ENCODE measurements around the gene COL26A1. TPM values are rescaled to one million over a fixed set of nuclear protein-coding genes. Genes with fewer than 3 reads are reported as not detected.
A peak's percentile ranks its signal among the peaks of the same experiment; 100 is the strongest.

Gene COL26A1
- total RNA-seq, 1 donor from 2014 or later: 6.7 TPM

DNA sequence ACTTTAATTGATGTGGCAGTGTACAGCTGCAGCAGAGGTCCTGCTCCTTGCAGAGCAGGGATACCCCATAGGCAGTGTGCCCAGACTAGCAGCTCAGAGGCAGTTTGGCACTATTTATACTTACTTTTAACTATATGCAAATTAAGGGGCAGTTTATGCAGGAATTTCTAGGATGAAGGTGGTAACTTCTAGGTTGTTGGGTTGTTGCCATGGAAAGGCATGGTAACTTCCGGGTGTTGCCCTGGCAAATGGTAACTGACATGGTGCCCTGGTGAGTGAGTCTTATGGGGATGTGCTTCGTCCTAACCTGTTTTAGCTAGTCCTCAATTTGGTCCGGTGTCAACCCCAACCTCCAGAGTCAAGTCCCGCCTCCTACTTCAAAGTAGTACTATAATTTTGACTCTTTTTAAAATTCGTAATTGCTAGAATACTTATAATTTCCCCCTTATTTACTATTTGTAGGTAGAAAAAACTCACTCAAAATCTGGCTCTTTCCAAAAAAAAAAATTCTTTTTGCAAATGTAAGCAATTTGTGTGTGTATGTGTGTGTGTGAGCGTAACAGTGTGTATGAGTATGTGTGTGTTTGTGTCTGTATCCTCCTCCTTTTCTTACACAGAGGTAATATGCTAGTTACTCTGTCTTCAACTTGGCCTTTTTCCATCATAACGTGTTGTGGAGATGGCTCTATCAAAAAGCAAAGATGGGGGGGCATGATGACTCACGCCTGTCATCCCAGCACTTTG is 5.9 kb downstream of the COL26A1 start:
- ATAC-seq (no peak), DNase-seq (ENCODE audit: low spot score) (no peak)

DNA sequence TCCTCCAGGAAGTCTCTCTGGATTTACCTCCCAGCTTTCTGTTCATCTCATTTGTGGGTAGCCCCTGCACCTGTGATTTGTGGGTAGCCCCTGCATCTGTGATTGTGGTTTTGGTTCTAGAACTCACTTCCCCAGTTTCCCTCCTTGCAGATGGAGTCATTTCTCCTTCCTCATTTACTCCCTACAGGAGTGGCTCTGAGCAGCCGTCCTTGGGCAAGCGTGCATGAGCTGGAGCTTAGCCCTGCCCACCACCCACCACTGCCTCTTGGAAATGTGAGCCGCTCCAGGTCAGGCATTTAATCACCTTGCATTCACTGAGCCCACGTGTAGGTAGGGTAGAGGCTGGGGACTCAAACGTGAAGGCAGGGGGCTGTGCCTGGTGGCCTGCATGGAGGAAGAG is 8.2 kb downstream of the COL26A1 start:
- DNase-seq (ENCODE audit: low spot score) (no peak), ATAC-seq (no peak)

DNA sequence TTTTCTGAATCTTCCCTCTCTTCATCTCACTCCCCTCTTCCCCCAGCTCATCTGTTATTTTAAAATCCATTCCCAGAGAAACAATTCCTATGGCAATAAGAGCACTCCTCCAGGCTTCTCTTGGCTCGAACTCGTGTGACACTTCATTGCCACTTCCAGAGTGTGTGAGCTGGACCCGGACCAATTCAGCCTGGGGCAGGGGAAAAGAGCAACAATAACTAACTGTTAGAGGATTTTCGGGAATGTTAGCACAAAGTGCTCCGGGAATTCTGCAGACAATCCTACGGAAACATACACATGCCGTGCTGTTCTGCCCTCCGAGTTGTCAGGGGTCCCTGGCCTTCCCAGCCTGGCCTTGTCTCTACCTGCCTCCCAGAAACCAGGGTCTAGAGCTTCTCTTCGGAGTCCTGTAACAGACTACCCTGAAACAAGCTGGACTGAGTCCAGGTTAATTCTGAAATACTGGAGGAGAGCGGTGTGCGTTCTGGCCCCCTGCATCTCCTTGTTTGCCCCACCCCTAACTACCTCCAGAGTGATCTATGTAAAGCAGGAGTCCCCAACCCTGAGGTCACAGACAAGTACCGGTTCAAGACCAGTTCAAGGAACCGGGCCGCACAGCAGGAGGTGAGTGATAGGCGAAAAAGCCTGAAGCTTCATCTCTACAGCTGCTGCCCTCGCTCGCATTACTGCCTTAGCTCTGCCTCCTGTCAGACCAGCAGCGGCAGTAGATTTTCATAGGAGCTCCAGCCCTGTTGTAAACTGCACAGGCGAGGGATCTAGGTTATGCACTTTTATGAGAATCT is 11.3 kb downstream of the COL26A1 start:
- ATAC-seq: no peak
- DNase-seq (ENCODE audit: low spot score): no peak

- ATAC-seq (no peak), DNase-seq (ENCODE audit: low spot score) (no peak)
These were observed 12.3 kb downstream of the COL26A1 start for GRCh38 chr7:101374990-101375389.

- ATAC-seq: no peak
These were observed 13.9 kb downstream of the COL26A1 start for GRCh38 chr7:101376601-101377000.

GRCh38 chr7:101377189-101377736 is 14.6 kb downstream of the COL26A1 start:
- no peak for ATAC-seq
- no peak for DNase-seq (ENCODE audit: low spot score)

More at GRCh38 chr7:101376601-101377000, 13.9 kb downstream of the COL26A1 start:
- no peak for DNase-seq (ENCODE audit: low spot score)

DNA sequence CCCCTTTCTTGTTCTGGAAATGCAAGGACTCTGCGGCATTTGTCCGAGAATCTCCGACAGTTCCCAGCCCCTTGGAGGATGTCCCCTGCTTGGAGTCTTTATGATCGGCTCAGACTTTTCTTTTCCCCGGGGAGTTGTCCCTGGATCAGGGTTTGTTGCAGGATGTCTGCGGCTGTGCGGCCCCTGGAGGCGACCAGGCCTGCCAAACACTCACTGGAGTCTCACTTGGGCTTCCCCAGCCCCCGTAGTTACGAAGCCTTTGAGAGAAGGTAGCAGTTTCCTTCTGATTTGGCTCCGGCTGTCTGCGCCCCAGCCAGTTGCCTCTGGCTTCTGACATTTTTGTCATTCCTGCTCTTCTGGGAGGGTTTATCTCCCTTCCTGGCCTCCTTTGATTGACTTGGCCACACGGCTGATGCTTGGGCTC is 16.1 kb downstream of the COL26A1 start:
- ATAC-seq (no peak), DNase-seq (ENCODE audit: low spot score) (no peak)

GRCh38 chr7:101379302-101379701 is 16.6 kb downstream of the COL26A1 start:
- DNase-seq (ENCODE audit: low spot score): no peak
- no peak for ATAC-seq

- ATAC-seq (no peak), DNase-seq (ENCODE audit: low spot score) (no peak)
These were observed 19.0 kb downstream of the COL26A1 start for GRCh38 chr7:101381549-101382111.

DNA sequence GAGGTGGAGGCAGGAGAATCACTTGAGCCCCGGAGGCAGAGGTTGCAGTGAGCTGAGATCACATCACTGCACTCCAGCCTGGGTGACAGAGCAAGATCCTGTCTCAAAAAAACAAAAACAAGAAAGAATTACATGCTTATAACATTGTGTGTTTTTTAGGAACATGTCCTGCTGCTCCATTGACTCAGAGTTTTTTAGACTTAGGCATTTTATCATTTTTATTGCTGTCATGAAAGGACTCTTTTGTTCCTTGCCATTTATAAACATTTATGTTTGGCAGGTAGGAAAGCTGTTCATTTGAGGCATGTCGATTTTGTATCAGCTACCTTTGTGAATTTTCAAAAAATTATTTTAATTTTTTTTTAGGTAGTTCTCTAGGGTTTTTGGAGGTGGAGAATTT is 20.3 kb downstream of the COL26A1 start:
- no peak for ATAC-seq

GRCh38 chr7:101386177-101386557 is 23.5 kb downstream of the COL26A1 start:
- no peak for ATAC-seq
- no peak for DNase-seq (ENCODE audit: low spot score)

More for the DNA sequence above, 20.3 kb downstream of the COL26A1 start:
- DNase-seq (ENCODE audit: low spot score): no peak

DNA sequence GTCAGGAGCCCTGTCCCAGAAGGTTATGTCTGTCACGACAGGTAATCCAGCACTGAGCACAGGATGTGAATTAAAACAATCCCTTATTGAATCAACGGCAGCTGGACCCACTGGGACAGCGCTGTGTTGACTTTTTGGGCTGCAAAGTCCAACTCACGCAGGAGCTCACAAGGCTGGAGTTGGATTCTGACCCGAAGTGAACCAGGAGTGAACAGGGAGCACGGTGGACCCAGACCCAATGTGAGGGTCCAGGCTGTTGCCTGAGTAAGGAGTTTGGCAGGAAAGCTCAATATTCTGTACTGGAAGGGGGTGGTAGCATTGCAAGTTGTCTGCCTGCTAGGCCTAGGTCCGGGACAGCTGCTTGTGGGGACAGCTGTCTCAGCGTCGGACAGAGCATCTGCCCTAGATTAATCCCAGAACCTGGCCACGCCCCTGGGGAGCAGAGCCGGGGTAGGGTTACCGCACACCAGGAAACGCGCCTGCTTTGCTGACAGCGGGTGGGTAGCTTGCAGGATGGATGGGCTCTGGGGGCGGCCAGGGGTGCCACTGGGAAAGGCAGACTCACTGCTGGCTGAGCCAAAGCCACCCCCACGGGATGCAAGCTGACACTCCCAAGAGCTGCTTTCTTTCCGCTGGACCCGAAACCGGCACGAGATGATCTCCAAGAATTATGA is 24.0 kb downstream of the COL26A1 start:
- ATAC-seq (peak; percentile 91), DNase-seq (ENCODE audit: low spot score) (peak; percentile 79)

DNA sequence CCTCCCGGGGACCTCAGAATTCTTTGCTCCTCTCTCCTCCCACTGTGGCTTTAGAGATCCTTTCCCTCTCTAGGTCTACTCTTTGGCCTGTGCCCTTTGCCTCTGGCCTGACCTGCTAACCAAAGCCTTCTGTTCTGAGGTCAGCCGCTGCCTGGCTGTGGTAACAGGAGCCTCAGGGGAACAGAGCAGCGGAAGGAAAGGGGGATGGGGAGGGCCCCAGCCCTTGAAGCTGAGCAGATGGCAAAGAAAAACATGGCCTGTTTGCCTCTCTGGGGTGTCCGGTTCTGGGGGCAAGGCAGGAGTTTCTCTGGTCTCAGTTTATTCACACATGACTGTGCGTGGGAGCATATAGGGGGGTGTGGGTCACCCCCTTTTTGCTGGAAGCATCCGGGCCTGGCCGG is 28.2 kb downstream of the COL26A1 start:
- peak; percentile 77 for DNase-seq (ENCODE audit: low spot score)
- ATAC-seq: peak; percentile 86

GRCh38 chr7:101391991-101392390 is 29.3 kb downstream of the COL26A1 start:
- ATAC-seq: no peak
- DNase-seq (ENCODE audit: low spot score): no peak

- ATAC-seq (no peak), DNase-seq (ENCODE audit: low spot score) (no peak)
These were observed 31.2 kb downstream of the COL26A1 start for GRCh38 chr7:101393865-101394264.

DNA sequence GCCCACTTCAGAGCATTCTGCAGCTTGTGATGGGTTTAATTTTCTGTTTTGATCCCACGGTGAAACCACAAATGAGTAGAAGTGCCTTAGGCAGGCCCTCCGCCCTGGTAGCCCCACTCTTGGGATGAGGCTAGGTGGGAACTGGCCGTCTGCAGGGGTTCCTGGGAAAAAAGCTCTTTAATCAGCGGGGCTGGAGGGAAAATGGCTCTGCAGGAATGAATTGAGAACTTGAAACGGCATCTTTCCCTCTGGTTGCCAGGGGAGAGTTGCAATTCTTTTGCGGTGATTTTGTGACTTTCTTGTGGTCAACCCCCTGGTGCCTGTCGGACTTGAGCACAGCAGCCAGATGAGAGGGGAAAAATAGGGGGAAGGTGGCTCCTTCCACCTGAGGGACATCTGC is 32.7 kb downstream of the COL26A1 start:
- DNase-seq (ENCODE audit: low spot score): no peak
- ATAC-seq: no peak

DNA sequence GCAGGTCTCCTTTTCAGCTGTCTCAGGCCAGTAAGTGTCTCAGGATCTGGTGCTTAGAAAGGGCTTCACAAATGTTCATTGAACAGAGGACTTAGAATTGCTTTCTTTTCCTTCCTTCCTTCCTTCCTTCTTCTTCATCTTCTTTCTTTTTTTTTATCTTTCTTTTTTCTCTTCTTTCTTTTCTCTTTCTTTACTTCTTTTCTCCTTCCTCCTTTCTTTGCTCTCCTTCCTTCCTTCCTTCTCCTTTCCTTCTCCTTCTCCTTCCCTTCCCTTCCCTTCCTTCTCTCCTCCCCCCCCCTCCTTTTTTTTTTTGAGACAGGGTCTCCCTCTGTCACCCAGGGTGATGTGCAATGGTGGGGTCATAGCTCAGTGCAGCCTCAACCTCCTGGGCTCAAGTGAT is 34.6 kb downstream of the COL26A1 start:
- DNase-seq (ENCODE audit: low spot score): no peak
- no peak for ATAC-seq

- DNase-seq (ENCODE audit: low spot score) (no peak), ATAC-seq (no peak)
These were observed 35.2 kb downstream of the COL26A1 start for GRCh38 chr7:101397770-101398324.

DNA sequence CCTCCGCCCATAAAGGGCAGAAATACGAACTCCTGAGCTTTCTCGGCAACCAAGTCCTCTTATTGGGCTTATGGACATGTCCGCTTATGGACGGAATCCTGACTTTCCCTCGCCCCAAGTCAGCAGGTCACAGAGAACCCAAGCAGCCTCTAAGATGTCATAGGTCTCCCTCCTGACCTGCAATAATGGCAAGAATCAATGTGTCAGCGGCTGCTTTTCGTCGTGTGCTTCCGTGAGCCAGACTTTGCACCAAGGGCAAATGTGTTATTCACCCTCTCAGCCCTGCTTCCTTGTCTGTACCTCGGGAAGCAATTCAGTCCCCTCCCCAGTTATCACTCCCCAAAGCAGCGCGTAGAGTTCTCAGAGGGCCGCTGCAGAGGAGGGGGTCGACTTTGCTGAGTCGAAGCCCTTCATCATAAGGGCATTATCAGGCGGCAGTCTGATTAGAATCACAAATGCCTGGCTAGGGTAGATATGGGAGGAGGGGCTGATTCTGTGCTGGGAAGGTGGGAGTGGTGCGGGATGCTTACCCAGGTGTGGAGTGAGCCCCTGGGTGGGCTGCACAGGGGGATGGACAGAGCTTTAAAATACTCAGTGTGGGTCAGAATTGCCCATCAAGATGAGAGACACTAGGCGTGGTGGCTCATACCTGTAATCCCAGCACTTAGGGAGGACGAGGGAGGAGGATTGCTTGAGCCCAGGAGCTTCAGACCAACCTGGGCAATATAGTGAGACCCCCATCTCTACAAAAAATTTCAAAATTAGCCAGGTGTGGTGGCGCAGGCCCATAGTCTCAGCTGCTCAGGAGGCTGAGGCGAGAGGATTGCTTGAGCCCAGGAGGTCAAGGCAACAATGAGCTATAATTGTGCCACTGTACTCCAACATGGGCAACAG is 36.0 kb downstream of the COL26A1 start:
- DNase-seq (ENCODE audit: low spot score) (no peak), ATAC-seq (no peak)

DNA sequence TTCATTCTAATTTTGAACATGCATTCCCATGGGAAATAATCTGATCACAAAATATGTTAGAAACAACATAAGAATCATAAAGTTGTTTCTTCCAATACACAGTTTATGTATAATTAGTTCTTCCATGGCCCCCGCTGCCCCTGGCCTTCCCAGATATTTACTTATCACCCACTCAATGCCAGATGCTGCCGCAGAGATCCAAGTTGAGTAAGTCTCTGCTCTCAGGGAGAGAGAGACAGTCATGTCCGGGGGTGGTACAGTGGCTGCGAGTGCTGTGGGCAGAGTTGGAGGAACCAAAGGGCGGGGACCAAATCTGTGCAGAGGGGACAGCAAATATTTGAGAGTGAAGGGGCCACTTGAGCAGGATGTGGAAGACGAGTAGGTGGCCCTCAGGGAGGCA is 37.1 kb downstream of the COL26A1 start:
- ATAC-seq (no peak), DNase-seq (ENCODE audit: low spot score) (no peak)

Data from left lobe of liver (tissue), 2 donors.